ENCODE measurements around the gene OR5K2.

DNA sequence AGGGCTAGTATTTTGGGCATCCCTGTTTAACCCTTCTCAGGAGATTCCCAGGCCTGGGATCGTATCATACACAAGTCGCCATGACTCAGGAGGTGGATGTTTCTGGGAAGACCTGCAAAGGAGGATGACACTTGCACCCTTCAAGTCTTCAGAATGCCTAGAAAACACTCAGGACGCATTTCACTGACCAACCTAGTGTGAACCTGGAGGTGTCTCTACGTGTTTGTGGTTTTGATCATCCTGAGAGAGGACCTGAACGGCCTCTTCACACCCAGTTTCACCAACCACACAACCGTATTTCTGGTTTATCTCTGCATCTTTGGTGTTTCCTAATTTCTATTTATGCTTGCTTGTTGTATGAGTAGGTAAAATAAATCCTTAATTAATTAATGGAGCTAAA is 28.0 kb downstream of the OR5K2 start:
- TF ChIP-seq EP300 (IDR thresholded peaks at IDR 0.05): no peak
- TF ChIP-seq, protein P1, sequence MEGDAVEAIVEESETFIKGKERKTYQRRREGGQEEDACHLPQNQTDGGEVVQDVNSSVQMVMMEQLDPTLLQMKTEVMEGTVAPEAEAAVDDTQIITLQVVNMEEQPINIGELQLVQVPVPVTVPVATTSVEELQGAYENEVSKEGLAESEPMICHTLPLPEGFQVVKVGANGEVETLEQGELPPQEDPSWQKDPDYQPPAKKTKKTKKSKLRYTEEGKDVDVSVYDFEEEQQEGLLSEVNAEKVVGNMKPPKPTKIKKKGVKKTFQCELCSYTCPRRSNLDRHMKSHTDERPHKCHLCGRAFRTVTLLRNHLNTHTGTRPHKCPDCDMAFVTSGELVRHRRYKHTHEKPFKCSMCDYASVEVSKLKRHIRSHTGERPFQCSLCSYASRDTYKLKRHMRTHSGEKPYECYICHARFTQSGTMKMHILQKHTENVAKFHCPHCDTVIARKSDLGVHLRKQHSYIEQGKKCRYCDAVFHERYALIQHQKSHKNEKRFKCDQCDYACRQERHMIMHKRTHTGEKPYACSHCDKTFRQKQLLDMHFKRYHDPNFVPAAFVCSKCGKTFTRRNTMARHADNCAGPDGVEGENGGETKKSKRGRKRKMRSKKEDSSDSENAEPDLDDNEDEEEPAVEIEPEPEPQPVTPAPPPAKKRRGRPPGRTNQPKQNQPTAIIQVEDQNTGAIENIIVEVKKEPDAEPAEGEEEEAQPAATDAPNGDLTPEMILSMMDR (IDR thresholded peaks at IDR 0.05): no peak
- TF ChIP-seq POLR2A (IDR thresholded peaks at IDR 0.05): no peak
